HG03139 (cell line): ENCODE data around the gene ST8SIA6.
A peak's percentile ranks its signal among the peaks of the same experiment; 100 is the strongest.

Experiments
- ATAC-seq: cut with Tn5 transposase; IDR thresholded peaks from one replicate; pipeline ENCODE4 v1.9.1; 2021; ENCODE audit not compliant: unreplicated experiment

Gene ST8SIA6

DNA sequence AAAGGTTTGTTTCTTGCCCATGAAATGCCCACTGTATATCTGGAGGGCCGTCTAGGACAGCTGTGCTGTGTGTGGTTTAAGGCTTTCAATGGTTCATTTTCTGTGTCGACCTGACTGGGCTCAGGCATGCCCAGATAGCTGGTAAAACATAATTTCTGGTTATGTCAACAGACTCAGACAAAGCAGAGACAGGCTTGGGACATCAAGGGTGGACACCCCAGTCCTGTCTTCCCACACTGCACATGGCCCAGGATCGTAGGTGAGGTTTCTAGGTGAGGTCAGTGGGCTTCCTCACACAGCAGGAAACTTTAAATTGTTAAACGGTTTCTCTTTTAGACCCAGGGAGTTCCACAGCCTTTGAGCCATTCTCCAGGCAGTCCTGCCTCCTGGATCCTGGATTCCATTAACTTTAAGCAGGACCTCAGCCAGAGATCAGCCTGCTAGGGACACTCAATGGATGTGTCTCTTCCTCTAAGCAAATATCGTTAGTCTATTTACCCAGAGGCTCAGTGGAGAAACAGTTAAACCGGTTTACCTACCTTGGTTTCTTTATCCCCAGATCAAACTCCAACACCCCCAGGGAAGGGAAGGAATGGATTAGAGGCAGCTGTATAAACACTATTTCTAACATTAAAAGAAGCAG is 66.4 kb downstream of the ST8SIA6 start:
- no peak for ATAC-seq

DNA sequence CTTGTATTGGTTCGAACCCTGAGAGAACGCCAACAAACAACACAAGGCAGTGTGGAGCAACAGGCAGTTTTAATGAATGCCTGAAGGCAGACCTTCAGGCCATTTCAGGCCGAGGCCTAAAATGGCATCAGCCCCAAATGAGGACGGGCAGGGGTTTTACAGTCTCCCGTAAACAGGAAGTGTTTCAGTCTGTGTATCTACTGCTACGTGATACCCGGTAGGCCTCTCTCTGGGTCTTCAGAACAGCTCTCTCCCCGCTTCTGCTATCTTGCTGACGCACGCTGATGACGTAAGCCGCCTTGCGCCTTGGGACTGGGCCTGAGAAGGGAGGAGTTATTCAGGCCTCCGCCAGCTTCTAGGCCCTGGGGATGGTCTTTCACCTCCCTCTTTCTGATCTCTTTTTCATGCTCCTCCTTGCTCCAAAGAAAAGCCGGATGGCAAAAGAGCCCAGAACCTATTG is 67.7 kb downstream of the ST8SIA6 start:
- no peak for ATAC-seq

DNA sequence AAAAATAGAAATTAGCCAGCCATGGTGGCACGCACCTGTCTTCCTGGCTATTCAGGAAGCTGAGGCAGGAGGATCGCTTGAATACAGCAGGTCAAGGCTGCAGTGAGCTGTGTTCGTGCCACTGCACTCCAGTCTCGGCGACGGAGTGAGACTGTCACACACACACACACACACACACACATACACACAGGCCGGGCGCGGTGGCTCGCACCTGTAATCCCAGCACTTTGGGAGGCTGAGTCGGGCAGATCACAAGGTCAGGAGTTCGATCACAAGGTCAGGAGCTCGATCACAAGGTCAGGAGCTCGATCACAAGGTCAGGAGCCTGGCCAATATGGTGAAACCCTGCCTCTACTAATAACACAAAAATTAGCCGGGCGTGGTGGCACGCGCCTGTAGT is 68.4 kb downstream of the ST8SIA6 start:
- no peak for ATAC-seq

DNA sequence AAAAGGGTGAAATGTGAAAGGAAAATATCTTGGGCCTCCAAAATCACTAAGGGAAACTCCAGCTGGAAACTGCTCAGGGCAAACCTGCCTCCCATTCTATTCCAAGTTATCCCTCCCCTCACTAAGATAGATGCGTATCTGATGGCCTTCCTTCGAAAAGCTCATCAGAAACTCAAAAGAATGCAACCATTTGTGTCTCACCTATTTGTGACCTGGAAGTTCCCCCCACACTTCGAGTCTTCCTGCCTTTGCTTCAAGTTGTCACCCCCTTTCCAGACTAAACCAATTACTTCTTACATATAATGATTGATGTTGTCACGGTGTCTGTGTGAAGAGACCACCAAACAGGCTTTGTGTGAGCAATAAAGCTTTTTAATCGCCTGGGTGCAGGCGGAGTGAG is 69.3 kb downstream of the ST8SIA6 start:
- no peak for ATAC-seq

DNA sequence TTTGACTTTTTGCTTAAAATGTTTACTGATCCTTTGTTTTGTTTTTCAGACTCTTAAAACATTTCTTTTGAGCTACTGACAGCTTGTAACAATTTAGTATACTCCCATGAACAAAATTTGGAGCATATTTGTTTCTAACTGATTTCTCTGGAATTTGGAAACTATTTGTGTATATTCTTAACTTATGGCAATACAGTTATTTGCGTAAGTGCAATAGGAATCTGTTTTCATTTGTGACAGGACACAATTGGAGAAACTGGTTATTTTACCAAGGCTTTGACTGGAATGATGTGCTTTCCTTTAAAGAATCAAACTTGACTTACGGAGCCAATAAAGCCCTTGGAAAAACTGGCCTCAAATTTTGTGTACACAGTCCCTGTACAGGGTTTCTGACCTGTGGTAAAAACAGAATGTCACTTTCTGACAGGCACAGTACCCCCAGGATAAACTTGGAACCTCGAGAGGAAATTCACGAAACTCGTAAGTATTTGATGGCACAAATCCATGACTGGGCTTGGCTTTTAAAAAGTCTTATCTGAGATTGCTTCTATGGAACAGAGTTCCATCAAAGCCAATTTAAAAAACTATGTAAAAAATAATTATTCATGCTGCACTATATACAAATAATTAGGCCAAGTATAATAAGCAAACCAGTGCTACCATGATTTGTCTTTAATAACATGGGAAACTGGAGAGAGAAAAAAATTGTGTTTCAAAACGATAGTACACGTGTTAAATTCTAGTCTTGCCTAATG is 70.4 kb downstream of the ST8SIA6 start:
- no peak for ATAC-seq

DNA sequence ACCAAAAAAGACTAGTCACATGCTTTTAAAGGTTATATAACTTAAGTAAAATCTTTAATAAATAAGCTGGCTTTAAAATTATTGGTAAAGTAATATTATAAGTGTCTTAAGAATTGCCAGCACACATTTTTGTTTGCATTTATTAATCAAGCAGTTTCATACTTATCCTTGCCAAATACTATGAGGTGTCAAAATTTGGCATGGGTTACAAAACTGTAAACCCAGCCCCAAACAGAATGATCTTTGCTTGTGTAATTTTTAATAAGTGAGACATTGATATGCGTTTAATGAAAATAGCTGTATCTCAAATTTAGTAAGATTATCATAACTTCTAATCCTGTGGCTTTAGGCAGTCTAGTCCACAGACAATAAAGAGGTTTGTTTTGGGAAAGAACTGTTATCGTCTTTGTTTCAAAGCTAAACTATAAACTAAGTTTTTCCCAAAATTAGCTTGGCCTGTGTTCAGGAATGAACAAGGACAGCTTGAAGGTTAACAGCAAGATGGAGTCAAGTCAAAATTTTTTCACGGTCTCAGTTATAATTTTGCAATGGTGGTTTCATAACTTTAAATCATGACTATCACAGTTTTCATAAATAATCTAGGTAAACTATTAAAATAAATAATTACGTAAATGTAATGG is 72.8 kb downstream of the ST8SIA6 start:
- ATAC-seq, result no peak

DNA sequence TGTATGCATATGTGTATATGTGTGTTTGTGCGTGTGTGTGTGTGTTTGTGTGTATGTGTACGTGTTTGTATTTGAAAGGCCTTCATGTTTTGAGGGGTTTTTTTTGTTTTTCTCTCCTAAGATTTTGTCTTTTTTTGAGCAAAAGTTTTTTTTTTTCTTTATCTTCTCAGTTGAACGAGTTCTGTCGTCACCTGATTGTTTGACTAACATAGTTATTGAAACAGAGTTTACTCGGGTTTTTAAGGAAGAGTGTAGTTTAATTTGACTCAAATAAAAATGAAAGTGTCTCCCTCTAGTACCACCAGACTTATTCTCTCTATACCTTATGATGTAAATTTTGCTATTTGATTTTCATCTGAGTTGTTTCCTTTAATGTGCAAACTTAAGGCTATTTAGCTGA is 73.5 kb downstream of the ST8SIA6 start:
- ATAC-seq, result no peak

DNA sequence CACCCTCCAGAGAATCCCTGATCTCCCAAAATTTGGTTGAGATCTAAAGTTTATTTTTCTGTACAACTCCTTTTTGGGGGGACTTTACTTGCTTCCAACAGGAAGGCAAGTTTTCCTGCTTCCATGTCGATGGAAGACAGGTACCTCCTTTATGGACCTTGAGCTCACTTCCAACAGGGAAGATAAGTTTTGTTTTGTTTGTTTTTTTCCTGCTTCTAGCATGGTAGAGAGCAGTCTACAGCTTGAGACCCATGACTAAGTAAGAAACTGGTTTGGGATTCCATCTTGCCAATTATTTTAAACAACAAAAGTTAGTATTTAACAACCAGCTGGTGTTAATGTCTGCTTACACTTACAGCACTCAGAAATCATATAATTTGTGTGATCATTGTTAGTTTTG is 74.4 kb downstream of the ST8SIA6 start:
- ATAC-seq, result no peak

DNA sequence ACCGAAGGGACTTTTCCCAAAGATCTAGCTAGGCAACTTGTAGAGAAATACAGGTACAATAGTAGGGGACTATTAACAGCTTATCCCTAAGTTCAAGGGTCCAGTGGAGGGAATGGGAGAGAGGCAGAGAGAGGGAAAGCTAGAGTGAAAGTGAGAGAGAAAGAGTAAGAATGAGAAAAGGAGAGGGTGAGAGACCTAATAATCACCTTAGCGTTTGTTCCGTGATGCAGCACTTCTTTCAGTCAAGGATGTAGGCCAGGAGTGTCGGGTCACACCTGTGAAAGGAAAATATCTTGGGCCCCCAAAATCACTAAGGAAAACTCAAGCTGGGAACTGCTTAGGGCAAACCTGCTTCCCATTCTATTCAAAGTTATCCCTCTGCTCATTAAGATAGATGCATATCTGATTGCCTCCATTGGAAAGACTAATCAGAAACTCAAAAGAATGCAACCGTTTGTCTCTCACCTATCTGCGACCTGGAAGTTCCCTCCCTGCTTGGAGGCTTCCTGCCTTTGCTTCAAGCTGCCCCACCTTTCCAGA is 75.2 kb downstream of the ST8SIA6 start:
- ATAC-seq, result no peak

DNA sequence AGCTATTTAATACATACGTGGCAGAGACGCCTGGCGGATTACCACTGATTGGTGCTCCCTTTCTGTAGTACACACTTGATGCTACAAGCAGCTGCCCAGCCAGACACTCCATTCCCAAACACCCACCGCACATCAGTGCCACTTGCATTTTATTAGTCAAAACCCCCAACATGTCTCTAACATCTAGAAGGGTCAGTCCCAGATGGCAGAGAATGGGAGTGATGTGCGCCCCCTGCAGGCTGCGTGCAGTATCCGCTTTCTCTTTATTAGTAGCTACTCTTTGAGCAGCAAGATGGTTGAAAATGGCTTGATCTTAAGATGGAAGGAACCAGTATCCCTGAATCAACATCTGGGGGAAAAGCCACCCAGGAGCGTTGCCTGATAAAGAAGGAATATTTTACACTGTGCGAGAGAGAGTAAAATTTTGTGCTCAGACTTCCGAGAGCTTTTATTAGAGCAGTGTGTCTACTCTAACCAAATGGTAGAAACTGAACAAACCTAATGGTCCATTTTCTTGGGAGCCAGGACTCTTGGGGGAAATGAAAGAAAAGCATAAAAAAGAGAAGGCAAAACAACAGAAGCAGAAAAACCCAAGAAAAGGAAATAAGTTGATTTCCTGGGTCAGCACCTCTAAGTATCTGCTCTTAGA is 78.3 kb downstream of the ST8SIA6 start:
- no peak for ATAC-seq

DNA sequence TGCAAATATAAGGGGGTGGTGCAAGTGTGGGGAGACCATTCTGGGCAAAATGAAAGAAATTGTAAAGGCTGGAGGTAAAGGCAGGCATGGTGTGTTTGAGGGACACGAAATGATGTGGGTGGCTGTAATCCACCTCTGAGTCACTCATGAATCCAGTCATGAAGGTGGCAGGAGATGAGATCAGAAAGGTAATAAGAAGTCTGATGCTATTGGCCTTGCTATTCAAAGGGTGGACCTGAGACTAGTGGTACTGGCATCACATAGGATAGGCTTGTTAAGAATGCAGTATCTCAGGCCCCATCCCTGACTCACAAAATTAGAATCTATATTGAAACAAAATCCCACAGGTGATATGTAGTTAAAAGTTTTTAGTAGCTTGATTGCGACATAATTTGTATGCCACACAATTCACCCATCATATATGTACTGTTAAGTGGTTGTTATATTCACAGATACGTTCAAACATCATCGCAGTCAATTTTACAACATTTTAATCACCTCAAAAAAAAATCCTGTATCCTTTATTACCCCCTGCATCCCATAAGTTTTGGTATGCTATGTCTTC is 85.6 kb downstream of the ST8SIA6 start:
- no peak for ATAC-seq

DNA sequence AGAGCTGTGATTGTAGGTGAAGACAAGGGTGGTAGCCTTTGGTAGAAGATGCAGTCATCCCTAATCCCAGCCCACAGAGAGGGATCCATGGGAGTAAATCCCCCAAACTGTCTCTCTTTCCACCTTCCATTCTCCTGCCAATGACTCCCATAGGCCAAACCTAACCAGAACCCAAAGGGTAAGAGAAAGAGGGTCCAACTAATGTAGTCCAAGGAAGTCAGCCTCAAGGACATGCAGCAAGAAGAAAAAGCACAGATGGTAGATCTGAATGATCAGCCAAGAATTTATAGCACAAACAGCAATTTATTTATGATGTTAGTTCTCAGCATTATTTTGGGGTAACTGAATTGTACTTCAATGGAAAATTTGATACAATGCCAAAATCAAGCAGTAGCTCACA is 87.7 kb downstream of the ST8SIA6 start:
- ATAC-seq, result no peak

DNA sequence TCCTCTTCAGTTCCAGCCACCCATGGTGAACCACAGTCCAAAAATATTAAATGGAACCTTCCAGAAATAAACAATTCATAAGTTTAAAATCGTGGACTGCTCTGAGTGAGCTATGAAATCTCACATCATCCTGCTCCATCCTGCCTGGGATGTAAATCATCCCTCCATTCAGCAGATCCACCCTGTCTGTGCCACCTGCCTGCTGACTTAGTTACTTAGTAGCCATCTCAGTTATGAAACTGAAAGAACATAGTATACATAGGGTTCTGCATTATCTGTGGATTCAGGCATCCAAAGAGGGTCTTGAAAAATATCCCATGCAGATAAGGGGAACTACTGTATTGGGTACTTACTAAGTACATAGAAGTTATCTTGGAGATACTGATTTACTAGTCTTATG is 89.0 kb downstream of the ST8SIA6 start:
- peak; percentile 73 for ATAC-seq

DNA sequence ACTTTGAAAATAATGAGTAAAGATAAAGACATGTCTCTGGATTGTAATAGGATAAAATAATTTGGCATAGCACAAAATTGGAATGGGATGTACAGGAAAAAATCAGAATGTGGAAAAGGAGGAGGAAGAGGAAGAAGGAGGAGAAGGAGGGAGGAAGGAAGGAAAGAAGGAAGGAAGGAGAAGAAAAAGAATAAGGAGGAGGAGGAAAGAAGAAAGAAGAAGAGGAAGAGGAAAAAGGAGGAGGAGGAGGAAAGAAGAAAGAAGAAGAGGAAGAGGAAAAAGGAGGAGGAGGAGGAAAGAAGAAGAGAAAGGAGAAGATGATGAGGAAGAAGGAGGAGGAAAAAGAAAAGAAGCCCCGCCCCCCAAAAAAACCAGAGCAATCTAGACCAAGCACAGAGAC is 95.9 kb downstream of the ST8SIA6 start:
- ATAC-seq, result no peak

DNA sequence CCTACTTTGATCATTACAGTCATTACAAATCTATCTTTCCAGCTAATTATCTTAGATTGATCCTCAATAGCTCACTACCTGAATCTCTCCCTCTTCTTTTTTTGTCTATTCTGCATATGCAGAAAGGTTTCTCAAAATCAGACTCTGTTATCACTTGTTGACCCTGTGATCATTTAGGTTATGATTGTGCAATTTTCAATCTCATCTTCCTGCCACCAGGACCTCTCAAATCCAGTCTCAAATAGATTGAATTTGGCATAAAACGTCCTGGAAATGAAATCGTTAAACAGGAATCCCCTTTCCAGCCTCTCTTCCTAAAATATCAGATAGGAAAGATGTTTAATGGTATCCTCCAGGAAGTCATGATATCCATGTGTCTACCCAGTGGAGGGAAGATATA is 96.6 kb downstream of the ST8SIA6 start:
- ATAC-seq, result no peak

DNA sequence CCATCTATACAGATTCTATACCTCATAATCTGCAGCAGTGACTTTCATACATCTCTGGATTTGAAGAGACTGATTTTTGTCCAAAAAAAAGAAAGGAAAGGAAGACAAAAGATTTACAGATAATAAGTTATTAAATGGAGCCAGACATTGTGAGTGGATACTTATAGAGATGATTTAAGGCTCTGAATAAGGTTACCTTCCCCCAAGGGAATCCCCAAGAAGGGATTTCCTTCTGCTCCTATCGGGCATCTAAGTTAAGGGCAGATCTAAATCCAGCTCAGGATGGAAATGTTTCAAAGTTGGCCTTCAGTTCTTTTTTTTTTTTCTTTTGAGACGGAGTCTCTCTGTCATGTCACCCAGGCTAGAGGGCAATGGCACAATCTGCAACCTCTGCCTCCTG is 97.6 kb downstream of the ST8SIA6 start:
- ATAC-seq, result no peak

DNA sequence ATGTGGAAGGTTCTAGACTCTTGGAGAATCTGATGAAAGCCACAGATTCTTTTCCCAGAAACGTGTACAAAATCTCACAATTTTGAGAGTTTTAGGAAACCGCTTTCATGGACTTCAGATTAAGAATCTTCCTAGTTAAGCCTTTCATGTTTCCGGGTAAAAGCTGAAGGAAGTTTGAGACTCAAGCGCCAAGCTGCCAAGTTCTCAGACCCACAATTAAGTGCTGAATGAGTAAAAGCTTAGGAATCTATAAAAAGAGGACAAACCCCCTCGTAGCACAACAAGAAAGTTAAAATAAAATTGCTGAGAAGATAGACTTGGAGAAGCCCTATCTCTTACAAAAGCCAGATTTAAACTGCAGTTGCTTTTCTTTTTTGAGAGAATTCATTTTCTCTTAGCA is 99.6 kb downstream of the ST8SIA6 start:
- ATAC-seq, result no peak

DNA sequence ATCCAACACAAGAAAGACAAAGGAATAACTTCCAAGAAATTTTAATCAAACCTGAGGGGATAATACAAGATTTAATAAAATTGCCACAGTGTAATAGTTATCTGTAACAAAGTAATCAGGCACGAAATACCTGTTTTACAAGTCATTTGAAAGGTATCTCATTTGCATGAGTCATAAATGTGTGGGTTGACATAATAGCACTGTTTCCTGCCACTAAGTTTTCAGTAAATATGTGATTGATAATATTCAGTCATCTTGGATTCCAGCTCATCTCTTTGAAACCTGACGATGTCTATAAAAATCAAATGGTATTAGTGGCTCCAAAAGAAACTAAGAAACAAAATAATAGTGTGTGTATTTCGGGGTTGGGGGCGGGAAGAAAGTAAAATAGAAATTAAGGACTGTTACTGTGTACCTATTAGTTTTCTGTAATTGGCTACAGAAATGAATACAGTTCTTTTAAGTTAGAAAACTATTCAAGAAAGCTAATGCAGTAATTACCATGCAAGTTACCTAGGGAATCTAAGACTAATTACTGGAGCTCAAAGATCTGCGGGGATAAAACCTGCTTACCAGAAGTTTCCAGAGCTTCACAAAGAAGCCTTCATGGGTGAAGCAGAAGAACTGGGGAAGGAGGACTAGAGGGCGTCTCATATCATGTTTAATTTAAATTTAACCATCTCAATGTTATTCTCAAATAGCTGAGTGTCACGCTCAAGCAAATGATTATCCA is 100.7 kb downstream of the ST8SIA6 start:
- no peak for ATAC-seq

DNA sequence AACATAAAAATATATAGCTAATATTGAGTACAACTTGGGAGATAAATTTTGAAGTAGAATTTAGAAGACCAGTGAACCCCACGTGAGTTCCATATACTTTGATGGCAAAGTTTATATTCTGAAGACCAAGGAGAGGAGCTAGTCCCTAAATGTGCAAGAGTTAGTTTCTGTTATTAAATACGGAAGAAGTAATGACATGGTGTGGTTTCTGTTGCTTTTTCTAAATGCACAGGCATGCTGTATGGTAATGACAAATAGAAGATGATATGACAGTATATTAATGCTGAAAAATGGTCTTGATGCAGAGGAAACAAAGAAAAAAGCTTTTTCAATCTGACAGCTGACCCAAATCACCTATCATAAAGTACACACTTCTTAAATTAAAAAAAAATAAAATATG is 101.8 kb downstream of the ST8SIA6 start:
- no peak for ATAC-seq

DNA sequence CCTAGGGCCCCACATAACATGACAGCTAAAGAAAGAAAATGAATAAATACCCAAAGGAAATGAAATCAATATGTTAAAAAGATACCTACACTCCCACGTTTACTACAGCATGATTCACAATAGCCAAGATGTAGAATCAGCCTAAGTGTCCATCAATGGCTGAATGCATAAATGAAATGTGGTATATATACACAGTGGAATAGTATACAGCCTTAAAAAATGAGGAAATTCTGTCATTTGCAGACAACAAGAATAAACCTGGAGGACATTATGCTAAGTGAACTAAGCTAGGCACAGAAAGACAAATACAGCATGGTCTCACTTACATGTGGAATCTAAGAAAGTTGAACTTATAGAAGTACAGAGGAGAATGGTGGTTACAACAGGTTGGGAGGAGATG is 102.9 kb downstream of the ST8SIA6 start:
- no peak for ATAC-seq

DNA sequence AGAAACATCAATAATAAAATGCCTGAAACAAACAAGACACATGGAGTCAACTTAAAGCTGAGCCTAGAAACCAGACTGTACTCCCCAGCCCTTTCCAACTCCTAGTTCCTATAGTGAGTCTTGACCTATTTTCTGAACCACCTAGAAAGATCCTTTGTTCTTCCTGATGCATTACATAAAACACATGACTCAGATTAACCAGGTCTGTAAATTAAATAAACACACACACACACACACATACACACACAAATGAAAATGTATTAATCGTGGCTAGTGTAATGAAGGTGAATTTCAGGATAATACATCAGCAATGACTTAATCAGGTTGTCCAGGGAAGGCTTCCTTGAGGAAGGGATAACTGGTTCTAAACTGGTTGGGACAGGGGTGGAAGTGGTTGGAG is 104.7 kb downstream of the ST8SIA6 start:
- ATAC-seq, result no peak
